ENCODE results near the gene PKIG.

The PKIG gene

DNA sequence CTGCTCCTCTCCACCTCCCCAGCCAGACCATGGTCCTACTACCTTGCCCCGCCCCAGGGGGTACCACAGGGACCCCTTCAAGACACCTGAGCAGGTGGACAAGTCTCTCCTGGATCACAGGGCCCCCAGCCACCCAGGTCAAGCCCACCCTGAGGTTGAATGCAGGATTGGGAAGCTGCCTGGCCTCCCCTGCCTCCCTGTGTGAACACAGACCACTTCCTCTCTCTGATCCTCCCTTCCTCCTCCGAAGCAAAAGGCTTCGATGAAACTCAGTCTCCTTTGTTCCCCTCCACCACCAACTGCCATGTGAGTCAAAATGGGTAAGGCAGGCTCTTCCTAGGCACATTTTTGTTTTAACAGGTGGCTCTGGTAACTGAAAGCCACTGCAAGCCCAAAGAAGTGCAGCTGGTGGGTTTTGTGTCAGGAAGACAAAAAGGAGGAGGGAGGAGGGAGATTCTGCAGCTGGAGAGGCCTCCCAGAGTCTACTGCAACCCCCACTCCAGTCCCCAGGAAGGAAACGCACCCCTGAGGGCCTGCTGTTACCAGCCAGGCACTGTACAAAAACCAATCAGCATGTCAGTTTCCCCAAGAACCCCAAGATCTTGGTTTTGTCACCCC lies 63.8 kb downstream of the PKIG start:
- TF ChIP-seq, protein P1, sequence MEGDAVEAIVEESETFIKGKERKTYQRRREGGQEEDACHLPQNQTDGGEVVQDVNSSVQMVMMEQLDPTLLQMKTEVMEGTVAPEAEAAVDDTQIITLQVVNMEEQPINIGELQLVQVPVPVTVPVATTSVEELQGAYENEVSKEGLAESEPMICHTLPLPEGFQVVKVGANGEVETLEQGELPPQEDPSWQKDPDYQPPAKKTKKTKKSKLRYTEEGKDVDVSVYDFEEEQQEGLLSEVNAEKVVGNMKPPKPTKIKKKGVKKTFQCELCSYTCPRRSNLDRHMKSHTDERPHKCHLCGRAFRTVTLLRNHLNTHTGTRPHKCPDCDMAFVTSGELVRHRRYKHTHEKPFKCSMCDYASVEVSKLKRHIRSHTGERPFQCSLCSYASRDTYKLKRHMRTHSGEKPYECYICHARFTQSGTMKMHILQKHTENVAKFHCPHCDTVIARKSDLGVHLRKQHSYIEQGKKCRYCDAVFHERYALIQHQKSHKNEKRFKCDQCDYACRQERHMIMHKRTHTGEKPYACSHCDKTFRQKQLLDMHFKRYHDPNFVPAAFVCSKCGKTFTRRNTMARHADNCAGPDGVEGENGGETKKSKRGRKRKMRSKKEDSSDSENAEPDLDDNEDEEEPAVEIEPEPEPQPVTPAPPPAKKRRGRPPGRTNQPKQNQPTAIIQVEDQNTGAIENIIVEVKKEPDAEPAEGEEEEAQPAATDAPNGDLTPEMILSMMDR (IDR thresholded peaks at IDR 0.05; ENCODE audit: insufficient read depth, low read length, missing control alignments) = no peak
- ChIA-PET POLR2A (no interaction called here), CTCF (interaction anchor here (0.7 to 1.8 kb wide), 4 partner anchors 8 to 39 kb away, joined by 3 to 10 read pairs (median 4); no protein-coding TSS in a partner anchor)
- no peak overlapping the region for H3K4me3 ChIP-seq (ENCODE audit: low read depth, low read length)
- DNase-seq (ENCODE audit: low read depth, low spot score) = no peak

DNA sequence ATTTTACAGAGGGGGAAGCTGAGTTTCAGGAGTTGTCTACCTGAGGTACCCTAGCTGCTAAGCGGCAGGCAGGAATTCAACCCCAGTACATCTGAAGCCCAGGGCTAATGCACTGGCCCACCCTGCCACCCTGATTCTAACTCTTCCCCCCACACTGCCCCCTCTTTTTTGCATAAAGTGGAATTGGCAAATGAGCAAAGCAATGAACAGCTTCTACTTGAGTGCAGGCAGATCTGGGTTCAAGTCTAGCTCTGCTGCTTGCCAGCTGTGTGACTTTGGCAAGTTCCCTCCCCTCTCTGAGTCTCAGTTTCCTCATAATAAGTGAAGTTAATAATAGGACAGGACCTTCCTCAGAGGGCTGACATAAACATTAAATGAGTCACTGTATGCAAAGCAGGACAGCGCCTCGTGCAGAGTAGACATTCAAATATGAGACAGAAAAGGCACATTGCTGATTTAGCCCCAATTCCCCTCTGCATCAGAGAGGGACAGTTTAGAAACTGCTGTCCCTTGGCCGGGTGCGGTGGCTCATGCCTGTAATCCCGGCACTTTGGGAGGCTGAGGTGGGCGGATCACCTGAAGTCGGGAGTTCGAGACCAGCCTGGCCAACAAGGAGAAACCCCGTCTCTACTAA lies 64.4 kb downstream of the PKIG start:
- ChIA-PET CTCF (interaction anchor here (0.7 to 1.8 kb wide), 5 partner anchors 9 to 38 kb away, joined by 3 to 10 read pairs (median 3); no protein-coding TSS in a partner anchor), POLR2A (no interaction called here)
- DNase-seq (ENCODE audit: low read depth, low spot score) = no peak
- TF ChIP-seq, protein P1 (IDR thresholded peaks at IDR 0.05; ENCODE audit: insufficient read depth, low read length, missing control alignments) = no peak
- no peak overlapping the region for H3K4me3 ChIP-seq (ENCODE audit: low read depth, low read length)

DNA sequence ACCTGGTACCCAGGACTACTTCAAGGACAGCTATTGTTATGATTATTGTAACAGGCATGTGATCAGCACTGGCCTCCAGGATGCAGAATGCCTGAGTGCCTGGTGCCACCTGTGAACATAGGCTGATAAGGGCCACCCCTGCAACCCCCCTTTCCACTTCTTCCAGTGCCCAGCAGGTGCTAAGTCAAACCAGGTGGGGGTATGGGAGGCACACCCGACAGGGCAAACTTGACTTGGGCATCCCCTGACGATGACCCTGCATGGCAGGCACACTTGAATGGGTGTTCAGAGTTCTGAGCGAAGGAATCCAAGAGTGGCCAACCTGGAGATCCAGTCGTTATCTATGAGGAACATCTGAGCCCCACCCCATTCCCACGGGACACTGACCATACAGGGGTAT lies 65.7 kb downstream of the PKIG start:
- ChIA-PET POLR2A (no interaction called here), CTCF (interaction anchor here (2.9 kb wide), 1 partner anchor 35 kb away, joined by 13 read pairs; no protein-coding TSS in a partner anchor)
- TF ChIP-seq, protein P1 (IDR thresholded peaks at IDR 0.05; ENCODE audit: insufficient read depth, low read length, missing control alignments) = no peak
- H3K4me3 ChIP-seq (ENCODE audit: low read depth, low read length) = no peak overlapping the region
- DNase-seq (ENCODE audit: low read depth, low spot score) = no peak

DNA sequence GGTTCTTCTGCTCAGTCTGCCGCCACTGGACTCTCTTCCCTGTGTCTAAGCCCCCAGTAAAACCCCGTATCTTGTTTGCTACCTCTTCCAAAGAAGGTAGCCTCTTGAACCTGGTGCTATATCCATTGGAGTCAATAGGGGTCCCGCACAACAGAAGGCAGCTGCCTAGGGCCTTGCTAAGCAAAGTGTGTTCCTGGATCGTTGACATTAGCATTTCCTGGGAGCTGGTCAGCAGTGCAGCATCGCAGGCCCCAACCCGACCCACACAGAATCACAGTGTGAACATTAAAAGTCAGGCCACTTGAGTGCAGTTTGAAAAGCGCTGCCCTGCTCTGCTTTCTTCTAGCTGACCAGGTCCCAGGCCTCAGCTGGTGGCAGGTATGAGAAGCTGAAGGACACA lies 66.2 kb downstream of the PKIG start:
- H3K4me3 ChIP-seq (ENCODE audit: low read depth, low read length) = no peak overlapping the region
- TF ChIP-seq, protein P1 (IDR thresholded peaks at IDR 0.05; ENCODE audit: insufficient read depth, low read length, missing control alignments) = no peak
- CTCF ChIA-PET = interaction anchor here (2.9 kb wide), 1 partner anchor 35 kb away, joined by 13 read pairs; no protein-coding TSS in a partner anchor
- POLR2A ChIA-PET = no interaction called here
- DNase-seq (ENCODE audit: low read depth, low spot score) = no peak

DNA sequence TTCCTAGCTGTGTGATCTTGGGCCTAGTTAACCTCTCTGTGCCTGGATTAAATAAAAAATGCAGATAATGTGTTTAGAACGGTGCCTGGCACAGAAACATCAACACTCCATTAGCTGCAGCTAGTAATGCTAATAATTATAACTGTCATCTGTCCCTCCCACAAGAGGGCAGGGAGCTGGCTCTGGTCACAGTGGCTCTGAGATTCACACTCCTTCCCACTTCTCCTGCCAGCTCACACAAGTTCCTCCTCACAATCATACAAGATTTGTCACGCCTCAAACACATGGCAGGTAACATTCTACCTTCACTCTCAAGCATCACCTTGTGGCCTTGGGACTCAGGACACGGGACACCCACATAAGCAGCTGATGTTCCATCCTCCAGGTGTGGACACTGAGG lies 66.7 kb downstream of the PKIG start:
- POLR2A ChIA-PET = no interaction called here

DNA sequence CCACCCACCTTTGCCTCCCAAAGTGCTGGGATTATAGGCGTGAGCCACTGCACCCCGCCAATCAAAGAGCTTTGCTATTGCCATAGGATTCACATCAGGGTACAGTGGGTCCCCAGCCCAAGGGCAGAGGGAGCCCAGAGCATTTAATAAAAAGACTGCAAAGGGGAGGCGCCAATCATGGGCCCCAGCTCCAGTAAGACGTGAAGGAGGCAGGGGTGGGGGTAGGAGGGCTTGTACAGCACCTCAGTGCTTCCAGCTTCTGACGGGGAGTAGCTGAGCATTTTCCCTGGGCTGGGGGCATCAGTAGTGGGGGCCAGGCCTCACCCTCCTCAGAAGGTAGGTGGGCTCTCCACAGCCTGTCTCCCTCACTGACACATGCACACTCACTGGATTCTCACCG lies 67.6 kb downstream of the PKIG start:
- DNase-seq (ENCODE audit: low read depth, low spot score) = no peak
- CTCF ChIA-PET = interaction anchor here (1.0 to 2.9 kb wide), 5 partner anchors 33 to 265 kb away, joined by 3 to 13 read pairs (median 4); no protein-coding TSS in a partner anchor
- no peak overlapping the region for H3K4me3 ChIP-seq (ENCODE audit: low read depth, low read length)
- POLR2A ChIA-PET = no interaction called here
- TF ChIP-seq, protein P1 (IDR thresholded peaks at IDR 0.05; ENCODE audit: insufficient read depth, low read length, missing control alignments) = no peak

More for the DNA sequence above, 66.7 kb downstream of the PKIG start:
- CTCF ChIA-PET = interaction anchor here (1.7 to 2.9 kb wide), 2 partner anchors 34 to 83 kb away, joined by 6 to 13 read pairs; no protein-coding TSS in a partner anchor
- DNase-seq (ENCODE audit: low read depth, low spot score) = no peak
- TF ChIP-seq, protein P1 (IDR thresholded peaks at IDR 0.05; ENCODE audit: insufficient read depth, low read length, missing control alignments) = no peak
- no peak overlapping the region for H3K4me3 ChIP-seq (ENCODE audit: low read depth, low read length)

Data from AG04449 (cell line).